Measurements from ENCODE around the gene DENND1A.

DNA sequence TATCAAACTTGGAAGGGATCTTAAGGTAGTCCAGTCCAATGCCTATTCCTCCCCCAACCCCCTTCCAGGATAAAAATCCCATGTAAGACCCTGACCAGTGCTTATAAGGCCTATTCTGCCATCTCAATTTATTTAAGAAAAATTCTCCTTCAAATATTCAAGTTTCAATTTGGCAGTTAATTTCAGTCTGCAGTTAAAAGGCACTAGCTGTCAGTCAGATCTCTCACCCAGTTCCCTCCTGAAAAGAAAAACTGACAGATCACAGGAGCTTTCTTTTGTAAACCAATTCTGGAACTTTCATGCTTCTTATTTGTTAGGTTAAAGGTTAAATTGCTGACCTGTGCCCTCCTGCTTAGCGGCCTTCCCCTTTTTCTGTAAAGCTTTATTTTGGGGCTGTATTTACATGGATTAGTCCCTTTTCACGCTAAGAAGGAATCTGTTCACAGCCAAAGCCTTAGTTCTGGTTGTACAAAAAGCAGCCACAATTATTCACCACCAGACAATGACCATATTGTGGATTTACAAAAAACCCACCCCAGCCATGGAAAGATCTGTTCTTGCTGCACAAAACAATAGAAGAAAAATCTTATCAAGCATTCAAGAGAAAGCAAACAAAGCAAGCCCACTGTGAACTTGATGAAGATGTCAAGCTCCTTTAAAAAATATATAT lies 68.7 kb downstream of the DENND1A start:
- TF ChIP-seq POLR2A (IDR thresholded peaks at IDR 0.05; ENCODE audit: low read depth) = no peak
- TF ChIP-seq, protein P1, sequence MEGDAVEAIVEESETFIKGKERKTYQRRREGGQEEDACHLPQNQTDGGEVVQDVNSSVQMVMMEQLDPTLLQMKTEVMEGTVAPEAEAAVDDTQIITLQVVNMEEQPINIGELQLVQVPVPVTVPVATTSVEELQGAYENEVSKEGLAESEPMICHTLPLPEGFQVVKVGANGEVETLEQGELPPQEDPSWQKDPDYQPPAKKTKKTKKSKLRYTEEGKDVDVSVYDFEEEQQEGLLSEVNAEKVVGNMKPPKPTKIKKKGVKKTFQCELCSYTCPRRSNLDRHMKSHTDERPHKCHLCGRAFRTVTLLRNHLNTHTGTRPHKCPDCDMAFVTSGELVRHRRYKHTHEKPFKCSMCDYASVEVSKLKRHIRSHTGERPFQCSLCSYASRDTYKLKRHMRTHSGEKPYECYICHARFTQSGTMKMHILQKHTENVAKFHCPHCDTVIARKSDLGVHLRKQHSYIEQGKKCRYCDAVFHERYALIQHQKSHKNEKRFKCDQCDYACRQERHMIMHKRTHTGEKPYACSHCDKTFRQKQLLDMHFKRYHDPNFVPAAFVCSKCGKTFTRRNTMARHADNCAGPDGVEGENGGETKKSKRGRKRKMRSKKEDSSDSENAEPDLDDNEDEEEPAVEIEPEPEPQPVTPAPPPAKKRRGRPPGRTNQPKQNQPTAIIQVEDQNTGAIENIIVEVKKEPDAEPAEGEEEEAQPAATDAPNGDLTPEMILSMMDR (IDR thresholded peaks at IDR 0.05) = no peak
- TF ChIP-seq EP300 (IDR thresholded peaks at IDR 0.05) = no peak
- no peak for TF ChIP-seq POLR2AphosphoS5 (IDR thresholded peaks at IDR 0.05)
